Lung (tissue), 12 donors: Measurements from ENCODE around the gene AGL. TPM values are rescaled to one million over a fixed set of nuclear protein-coding genes. Genes with fewer than 3 reads are reported as not detected.
"Not testable (repeated sequence)": the region's sequence is repeated elsewhere in the genome, so short reads cannot be mapped to it uniquely, and the experiment has no call there.

Experiments used
- ATAC-seq: fragments of 200-7000 bp; cut with Tn5 transposase; one replicate; pipeline ENCODE4 v1.9.1; 2020; ENCODE audit warnings: moderate number of reproducible peaks; ENCODE audit not compliant: insufficient read depth, low FRiP score
- DNase-seq, 3 donors: peaks; one replicate each; pipeline ENCODE4 v3.0.0-alpha.2; 2013 to 2017
- H3K27ac ChIP-seq, 2 donors: one replicate each; pipeline ENCODE4 v1.5.1; 2013; ENCODE audit warnings: mild to moderate bottlenecking in 2 of 2, moderate library complexity in 2 of 2, control low read depth in 1 of 2, inconsistent platforms in 1 of 2, low read depth in 1 of 2, low read length in 1 of 2
- H3K27me3 ChIP-seq, 3 donors: one replicate each; pipeline ENCODE4 v1.5.1; 2013; ENCODE audit warnings: low read length in 2 of 3; ENCODE audit not compliant: control insufficient read depth in 3 of 3, insufficient read depth in 3 of 3
- H3K36me3 ChIP-seq, 4 donors: one replicate each; pipeline ENCODE4 v1.5.1; 2013; ENCODE audit warnings: low read length in 4 of 4, mild to moderate bottlenecking in 1 of 4, moderate library complexity in 1 of 4; ENCODE audit not compliant: control insufficient read depth in 4 of 4, insufficient read depth in 4 of 4
- H3K4me1 ChIP-seq, 5 donors: one replicate each; pipeline ENCODE4 v1.5.1; 2013; ENCODE audit warnings: low read length in 5 of 5, mild to moderate bottlenecking in 2 of 5, moderate library complexity in 1 of 5; ENCODE audit not compliant: control insufficient read depth in 5 of 5, insufficient read depth in 5 of 5
- H3K4me3 ChIP-seq: one replicate; pipeline ENCODE4 v1.5.1; 2013; ENCODE audit warnings: mild to moderate bottlenecking, control low read depth, moderate library complexity
- H3K9ac ChIP-seq, 2 donors: one replicate each; pipeline ENCODE4 v1.5.1; 2013; ENCODE audit warnings: low read length in 2 of 2, control low read depth in 1 of 2; ENCODE audit not compliant: insufficient read depth in 1 of 2
- H3K9me3 ChIP-seq, 4 donors: one replicate each; pipeline ENCODE4 v1.5.1; 2013; ENCODE audit warnings: low read length in 3 of 4, mild to moderate bottlenecking in 1 of 4, moderate library complexity in 1 of 4; ENCODE audit not compliant: control insufficient read depth in 4 of 4, insufficient read depth in 3 of 4
- WGBS, 2 donors: extraction: QIAGEN DNeasy Blood & Tissue Kit; methylation state at CpG; one replicate each; pipeline ENCODE4 v1.1.7; 2013; 5-methylcytosine and 5-hydroxymethylcytosine counted together
- polyA plus RNA-seq, 2 donors: library from polyadenylated mRNA; stranded (reverse); fragments of 200-250 nt; gene quantifications; one replicate each; pipeline ENCODE4 v1.2.1, GENCODE V29; 2013
- total RNA-seq, 2 donors: library from RNA; depleted of rRNA in 1 of 2; stranded (reverse); fragments of >200 nt in 1 of 2; gene quantifications; one replicate each; pipeline ENCODE4 v1.2.1, GENCODE V29; 2014 to 2021
- TF ChIP-seq, protein P1 (sequence below): IDR thresholded peaks from 2 replicates; pipeline ENCODE4 v1.5.1; 2012; ENCODE audit warnings: mild to moderate bottlenecking; ENCODE audit errors: control extremely low read depth, extremely low read depth
- donor health status: control.
- donor health status: control.
- donor health status: Bipolar disorder and iron deficiency.
- donor health status: healthy.
- donor health status: DM: yes; HTN: yes; CAD: no.

Gene AGL
- total and polyA plus RNA-seq, 4 donors = 4.3 to 24.0 (median 11.1) TPM

DNA sequence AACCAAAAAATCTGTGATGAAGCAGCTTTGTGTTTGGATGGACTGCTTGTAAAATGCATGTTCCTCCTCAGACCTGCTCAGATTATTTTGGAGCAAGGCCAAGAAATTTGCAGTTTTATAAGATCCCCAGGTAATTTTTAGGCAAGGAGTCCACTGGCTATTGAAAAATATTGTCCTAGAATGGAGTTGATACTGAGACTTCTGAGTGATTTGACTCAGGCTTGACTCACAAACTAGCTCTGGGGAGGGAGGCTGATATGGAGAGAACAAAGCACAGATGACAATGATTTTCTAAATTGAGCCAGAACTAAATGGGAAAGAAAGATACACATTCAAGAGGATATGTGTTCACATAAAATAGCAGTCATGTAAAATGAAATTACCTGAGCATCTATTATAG is 36.7 kb downstream of the AGL start:
- Histone ChIP-seq H3K4me1 (peaks cover 0 to 2% (median 0%) of the 10 kb centered on the region in 5 donors), H3K9ac (no peak overlapping the region), H3K9me3 (no peaks in the 10 kb centered on the region), H3K4me3 (no peak overlapping the region), H3K27ac (peak overlapping the region in 1 of 2 donors; percentile 60), H3K27me3 (no peaks in the 10 kb centered on the region), H3K36me3 (peaks cover 2 to 17% (median 9%) of the 10 kb centered on the region in 4 donors)
- no peak for DNase-seq
- no peak for ATAC-seq
- TF ChIP-seq, protein P1, sequence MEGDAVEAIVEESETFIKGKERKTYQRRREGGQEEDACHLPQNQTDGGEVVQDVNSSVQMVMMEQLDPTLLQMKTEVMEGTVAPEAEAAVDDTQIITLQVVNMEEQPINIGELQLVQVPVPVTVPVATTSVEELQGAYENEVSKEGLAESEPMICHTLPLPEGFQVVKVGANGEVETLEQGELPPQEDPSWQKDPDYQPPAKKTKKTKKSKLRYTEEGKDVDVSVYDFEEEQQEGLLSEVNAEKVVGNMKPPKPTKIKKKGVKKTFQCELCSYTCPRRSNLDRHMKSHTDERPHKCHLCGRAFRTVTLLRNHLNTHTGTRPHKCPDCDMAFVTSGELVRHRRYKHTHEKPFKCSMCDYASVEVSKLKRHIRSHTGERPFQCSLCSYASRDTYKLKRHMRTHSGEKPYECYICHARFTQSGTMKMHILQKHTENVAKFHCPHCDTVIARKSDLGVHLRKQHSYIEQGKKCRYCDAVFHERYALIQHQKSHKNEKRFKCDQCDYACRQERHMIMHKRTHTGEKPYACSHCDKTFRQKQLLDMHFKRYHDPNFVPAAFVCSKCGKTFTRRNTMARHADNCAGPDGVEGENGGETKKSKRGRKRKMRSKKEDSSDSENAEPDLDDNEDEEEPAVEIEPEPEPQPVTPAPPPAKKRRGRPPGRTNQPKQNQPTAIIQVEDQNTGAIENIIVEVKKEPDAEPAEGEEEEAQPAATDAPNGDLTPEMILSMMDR = no peak

- TF ChIP-seq, protein P1 = no peak
- peaks cover 2 to 14% (median 9%) of the 10 kb centered on the region in 4 donors for H3K36me3 ChIP-seq
Measured at GRCh38 chr1:99887890-99888289, 37.7 kb downstream of the AGL start.

GRCh38 chr1:99891997-99892396 is 41.8 kb downstream of the AGL start:
- no peak overlapping the region for H3K9ac ChIP-seq
- ATAC-seq (no peak), DNase-seq (no peak)
- TF ChIP-seq, protein P1 = no peak
- H3K27ac ChIP-seq = no peak overlapping the region
- H3K36me3 ChIP-seq = peaks cover 0 to 9% (median 4%) of the 10 kb centered on the region in 4 donors
- WGBS, 2 donors = 39 to 64% methylated on average over 1 of the region's 1 CpG
- no peaks in the 10 kb centered on the region for H3K27me3 ChIP-seq
- H3K4me1 ChIP-seq = peaks cover 0 to 2% (median 0%) of the 10 kb centered on the region in 5 donors
- H3K4me3 ChIP-seq = no peak overlapping the region
- H3K9me3 ChIP-seq = no peaks in the 10 kb centered on the region

More at GRCh38 chr1:99887890-99888289, 37.7 kb downstream of the AGL start:
- WGBS, 2 donors = 96 to 98% methylated on average over 2 of the region's 2 CpGs
- no peaks in the 10 kb centered on the region for H3K9me3 ChIP-seq
- H3K4me3 ChIP-seq = no peak overlapping the region
- ATAC-seq = no peak
- H3K27ac ChIP-seq = no peak overlapping the region
- no peaks in the 10 kb centered on the region for H3K27me3 ChIP-seq
- peaks cover 0 to 2% (median 0%) of the 10 kb centered on the region in 5 donors for H3K4me1 ChIP-seq
- no peak for DNase-seq
- no peak overlapping the region for H3K9ac ChIP-seq

- ATAC-seq, H3K9me3 ChIP-seq, H3K27me3 ChIP-seq, H3K9ac ChIP-seq, H3K27ac ChIP-seq, H3K4me1 ChIP-seq, H3K4me3 ChIP-seq, DNase-seq: not testable (repeated sequence)
- H3K36me3 ChIP-seq = peaks cover 2 to 20% (median 14%) of the 10 kb centered on the region in 4 donors
- WGBS, 2 donors = 96 to 97% methylated on average over 4 of the region's 4 CpGs
Measured at GRCh38 chr1:99903278-99903677, 53.1 kb downstream of the AGL start.
